ENCODE data around the gene UGT1A3.
"Not testable (repeated sequence)": the region's sequence is repeated elsewhere in the genome, so short reads cannot be mapped to it uniquely, and the experiment has no call there.

UGT1A3 gene

DNA sequence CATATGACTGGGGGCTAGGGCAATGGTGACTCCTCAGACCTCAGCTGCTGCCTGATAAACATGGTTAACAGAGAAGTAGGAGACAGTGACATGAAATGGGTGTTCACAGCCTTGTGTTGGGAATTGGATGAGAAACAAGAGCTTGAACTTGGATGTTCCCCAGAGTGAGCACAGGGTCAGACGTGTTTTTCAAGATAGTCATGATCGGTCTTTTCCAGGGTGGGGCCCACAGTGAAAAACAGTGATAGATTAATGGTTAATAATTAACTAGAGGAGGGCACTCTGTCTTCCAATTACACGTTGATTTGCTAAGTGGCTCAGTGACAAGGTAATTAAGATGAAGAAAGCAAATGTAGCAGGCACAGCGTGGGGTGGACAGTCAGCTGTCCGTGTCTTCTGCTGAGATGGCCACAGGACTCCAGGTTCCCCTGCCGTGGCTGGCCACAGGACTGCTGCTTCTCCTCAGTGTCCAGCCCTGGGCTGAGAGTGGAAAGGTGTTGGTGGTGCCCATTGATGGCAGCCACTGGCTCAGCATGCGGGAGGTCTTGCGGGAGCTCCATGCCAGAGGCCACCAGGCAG is at the start of gene UGT1A3:
TSS of gene UGT1A3 (plus strand) at position 320 of the 579 bp plus-strand sequence. CDS start at position 405, 85 bp downstream.
- no peak for DNase-seq (ENCODE audit: low read depth in 2 of 2)

- no peak for DNase-seq (ENCODE audit: low read depth in 2 of 2)
Observed at GRCh38 chr2:233679196-233679595, 49.6 kb upstream of the UGT1A3 start.

DNA sequence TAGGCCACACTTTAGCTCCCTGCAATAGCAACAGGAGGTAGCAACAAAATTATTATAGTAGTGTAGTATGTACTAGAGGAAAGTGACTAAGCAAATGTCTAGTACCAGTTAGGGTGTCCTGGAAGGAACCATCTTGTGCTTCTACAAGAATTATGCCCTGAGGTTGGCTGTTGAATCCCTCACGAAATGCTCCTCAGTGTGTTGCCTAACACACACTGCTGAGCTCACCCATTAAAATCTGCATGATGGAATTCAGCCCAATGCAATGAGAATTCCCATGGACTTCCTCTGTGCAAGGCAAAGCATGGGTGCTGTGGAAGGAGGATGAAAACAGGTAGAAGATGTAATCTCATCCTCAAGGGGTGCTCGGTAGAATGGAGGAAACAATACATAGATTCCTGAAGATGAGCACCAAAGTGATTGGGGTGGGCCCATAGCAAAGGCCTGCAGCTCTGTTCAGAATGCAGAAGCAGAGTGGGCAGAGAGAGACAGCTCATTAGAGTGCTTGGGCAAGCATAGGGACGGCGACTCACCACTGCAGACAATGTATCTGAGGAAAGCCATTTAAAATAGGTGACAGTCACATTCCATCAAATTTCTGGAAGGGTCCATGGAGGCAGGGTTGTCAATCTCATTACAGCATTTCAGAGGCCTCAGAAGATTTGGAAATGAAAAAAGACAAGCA is 48.3 kb upstream of the UGT1A3 start:
- DNase-seq (ENCODE audit: low read depth in 2 of 2) = no peak

GRCh38 chr2:233681521-233682099 is 47.2 kb upstream of the UGT1A3 start, which contains the start of gene UGT1A7:
UGT1A7 (plus strand) TSS chr2:233681901; CDS start chr2:233681938, 37 bp downstream.
- DNase-seq (ENCODE audit: low read depth in 2 of 2) = no peak

GRCh38 chr2:233684640-233685039 is 44.2 kb upstream of the UGT1A3 start:
- no peak for DNase-seq (ENCODE audit: low read depth in 2 of 2)

- no peak for DNase-seq (ENCODE audit: low read depth in 2 of 2)
Observed at GRCh38 chr2:233686928-233687327, 41.9 kb upstream of the UGT1A3 start.

DNA sequence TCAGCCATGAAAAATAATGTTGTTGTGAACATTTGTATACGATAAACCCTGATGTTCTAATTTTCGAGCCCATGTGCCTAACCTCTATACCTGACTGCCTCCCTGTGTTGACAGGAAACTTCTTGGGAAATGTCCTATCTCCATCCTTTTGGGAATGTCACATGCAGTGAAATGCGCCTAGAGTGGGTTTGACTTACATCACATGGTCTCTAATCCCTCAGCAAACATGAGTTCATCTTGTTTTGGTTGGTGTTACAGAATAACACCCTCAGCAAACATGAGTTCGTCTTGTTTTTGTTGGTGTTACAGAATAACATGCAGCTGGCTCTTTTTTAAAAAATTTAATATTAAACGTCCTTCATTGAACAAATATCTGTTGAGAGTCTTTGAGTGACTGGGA is 40.5 kb upstream of the UGT1A3 start:
- DNase-seq (ENCODE audit: low read depth in 2 of 2) = no peak

DNA sequence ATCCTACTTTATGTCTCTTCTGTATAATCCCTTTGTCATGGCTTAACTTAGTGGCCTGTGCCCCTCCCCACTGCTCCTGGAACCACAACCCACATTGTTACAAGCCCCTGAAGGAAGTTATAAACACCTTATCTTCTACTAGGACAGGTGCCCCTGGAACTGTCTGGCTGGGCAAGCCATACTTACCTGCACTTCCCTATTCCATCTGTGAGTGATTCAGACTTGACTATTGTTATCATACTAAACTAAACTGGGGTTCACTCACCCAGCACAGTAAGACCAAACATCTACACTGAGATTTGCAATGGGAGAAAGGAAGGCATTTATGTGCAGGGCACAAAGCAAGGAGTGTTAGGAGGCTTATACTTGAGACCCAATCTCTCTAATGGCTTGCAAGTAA is 39.8 kb upstream of the UGT1A3 start:
- DNase-seq (ENCODE audit: low read depth in 2 of 2) = no peak

DNA sequence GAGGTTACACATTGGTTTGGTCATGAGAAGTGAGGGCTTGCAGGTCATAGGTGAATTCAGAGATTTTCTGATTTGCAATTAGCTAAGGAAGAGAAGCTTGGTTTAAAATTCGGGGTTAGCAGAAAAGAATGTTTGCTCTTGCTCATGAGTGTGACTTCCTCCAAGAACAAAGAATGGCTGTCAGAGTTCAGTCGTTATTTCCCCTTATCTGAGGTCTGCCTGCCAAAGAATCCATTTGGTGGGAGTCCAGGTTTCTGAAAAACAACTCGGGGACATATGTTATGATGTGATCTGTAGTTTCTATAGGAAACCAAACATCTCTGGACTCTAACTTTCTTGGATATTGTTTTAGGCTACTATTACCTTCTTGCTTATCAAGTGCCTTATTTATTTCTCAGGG is 39.3 kb upstream of the UGT1A3 start:
- DNase-seq (ENCODE audit: low read depth in 2 of 2) = no peak

DNA sequence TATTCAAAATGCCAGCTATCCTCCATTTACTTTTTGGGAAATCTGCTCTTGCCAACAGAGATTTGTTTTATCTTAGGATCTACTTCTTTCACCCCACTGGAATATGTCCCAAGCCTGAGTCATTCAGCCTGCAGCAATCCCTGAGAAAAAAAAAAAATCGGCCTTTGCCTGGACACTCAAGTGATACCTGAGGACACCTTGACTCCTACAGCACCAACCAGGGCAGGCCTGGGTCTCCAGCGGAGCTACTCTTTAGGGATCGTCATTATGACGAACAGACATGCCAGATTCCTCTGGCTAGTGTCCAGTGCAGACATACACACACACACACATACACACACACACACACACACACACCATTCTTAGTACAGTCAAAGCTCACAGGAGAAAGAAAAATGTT is 38.4 kb upstream of the UGT1A3 start:
- no peak for DNase-seq (ENCODE audit: low read depth in 2 of 2)

GRCh38 chr2:233691443-233692433 is 37.1 kb upstream of the UGT1A3 start:
- no peak for DNase-seq (ENCODE audit: low read depth in 2 of 2)

DNA sequence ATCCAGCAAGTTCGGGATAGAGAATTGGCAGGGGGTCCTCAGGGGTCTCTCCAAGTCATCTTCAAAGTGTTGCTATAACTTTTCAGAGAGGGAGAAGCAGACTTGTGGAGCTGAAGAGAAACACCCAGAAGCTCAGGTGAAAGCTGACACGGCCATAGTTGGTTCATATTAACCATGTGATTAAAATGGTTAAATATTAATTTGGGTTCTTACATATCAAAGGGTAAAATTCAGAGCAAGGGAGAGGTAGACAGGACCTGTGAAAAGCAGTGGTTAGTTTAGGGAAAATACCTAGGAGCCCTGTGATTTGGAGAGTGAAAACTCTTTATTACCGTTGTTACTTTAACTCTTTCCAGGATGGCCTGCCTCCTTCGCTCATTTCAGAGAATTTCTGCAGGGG is 36.2 kb upstream of the UGT1A3 start, which contains the start of gene UGT1A6:
TSS of gene UGT1A6 (plus strand) at position 243 of the 400 bp plus-strand sequence. CDS start at position 358, 115 bp downstream.
- DNase-seq (ENCODE audit: low read depth in 2 of 2) = no peak

GRCh38 chr2:233693963-233694362 is 34.9 kb upstream of the UGT1A3 start:
- DNase-seq (ENCODE audit: low read depth in 2 of 2) = no peak

DNA sequence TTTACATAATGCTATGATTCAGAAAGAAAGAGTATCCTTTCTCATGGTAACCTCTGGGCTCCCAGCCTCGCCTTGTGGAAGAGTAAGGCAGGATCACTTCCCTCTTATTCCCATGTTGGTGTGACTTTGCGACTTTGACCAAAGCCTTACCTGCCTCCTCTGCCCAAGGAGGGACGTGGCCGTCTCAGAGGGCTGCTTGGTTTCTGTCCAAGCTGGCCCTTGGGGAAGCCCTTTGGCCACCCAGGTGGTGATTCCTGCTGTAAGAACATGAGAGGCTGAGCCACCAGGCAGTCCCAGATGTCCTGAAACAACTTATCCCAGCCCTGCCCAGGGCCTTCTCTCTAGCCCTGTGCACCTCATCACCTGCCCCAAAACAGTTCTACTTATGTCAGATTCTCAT is 30.1 kb upstream of the UGT1A3 start:
- no peak for DNase-seq (ENCODE audit: low read depth in 2 of 2)

DNA sequence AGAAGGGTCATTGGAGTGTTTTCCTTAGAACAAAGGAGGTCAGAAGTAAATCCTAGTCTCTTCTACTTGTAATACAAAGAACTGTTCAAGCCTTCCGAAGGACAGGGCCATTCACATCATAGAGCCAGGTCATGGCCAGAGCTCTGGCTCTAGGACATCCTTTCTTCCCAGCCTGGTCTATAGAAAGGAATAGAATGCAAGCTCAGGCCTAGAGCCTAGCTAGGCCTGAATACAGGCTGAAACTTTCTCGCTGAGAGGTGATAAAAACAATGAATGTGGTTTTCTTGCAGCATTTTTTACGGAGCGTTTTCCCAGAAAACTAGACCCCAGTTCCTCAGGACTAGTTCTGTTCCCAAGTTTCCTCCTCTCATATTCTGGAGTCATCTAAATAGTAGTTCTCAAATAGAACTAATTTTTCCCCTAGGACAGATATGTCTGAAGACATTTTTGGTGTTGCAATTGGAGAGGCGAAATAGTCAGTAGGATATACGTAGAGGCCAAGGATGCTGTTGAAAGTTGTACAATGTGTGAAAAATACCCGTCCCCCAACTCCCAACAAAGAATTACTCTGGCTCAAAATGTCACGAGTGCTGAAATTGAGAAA is 29.3 kb upstream of the UGT1A3 start:
- no peak for DNase-seq (ENCODE audit: low read depth in 2 of 2)

DNA sequence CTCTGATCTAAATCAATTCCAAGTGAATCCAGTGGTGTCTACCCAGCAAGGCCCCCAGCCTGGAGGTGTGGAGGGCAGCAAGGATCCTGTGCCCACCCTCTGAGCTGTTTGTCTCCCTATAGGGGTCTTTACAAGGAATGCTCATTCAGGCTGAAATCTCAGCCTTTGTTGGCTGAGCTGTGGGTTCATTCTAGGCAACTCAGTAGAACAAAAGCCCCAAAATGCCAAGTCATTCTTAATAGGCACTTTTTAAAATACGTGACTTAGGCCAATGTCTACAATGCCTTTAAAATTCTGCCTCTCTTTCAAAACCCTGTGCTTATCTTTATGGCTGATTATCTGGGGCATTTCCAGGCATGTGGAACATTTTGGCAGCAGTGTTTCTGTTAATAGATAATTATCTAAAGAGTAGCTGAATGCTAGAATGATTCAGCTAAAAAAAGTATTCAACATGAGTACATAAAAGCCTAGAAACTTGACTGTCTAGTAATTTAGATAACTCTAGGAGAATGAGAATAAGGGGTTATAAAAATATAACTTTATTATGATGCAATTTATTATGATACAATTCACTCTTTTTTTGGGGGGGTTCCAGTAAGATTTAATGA is 28.7 kb upstream of the UGT1A3 start:
- no peak for DNase-seq (ENCODE audit: low read depth in 2 of 2)

DNA sequence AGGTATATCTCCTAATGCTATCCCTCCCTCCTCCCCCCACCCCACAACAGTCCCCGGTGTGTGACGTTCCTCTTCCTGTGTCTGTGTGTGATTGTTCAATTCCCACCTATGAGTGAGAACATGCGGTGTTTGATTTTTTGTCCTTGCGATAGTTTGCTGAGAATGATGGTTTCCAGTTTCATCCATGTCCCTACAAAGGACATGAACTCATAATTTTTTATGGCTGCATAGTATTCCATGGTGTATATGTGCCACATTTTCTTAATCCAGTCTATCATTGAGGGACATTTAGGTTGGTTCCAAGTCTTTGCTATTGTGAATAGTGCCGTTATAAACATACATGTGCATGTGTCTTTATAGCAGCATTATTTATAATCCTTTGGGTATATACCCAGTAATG is 28.0 kb upstream of the UGT1A3 start:
- DNase-seq (ENCODE audit: low read depth in 2 of 2) = not testable (repeated sequence)

DNA sequence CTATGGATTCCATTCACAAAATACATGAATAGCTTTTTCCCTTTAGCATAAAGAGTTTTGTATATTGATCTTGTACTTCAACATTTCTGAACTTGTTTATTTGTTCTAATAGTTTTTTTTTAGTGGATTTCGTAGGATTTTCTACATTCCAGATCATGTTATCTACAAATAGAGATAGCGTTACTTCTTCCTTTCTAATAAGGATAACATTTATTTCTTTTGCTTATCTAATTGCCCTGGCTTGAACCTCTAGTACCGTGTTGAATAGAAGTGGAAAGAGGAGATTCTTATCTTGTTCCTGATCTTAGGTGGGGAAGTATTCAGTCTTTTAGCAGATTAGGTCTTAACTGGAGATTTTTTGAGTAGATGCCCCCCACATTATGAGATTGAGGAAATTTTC is 26.6 kb upstream of the UGT1A3 start:
- DNase-seq (ENCODE audit: low read depth in 2 of 2) = no peak

DNA sequence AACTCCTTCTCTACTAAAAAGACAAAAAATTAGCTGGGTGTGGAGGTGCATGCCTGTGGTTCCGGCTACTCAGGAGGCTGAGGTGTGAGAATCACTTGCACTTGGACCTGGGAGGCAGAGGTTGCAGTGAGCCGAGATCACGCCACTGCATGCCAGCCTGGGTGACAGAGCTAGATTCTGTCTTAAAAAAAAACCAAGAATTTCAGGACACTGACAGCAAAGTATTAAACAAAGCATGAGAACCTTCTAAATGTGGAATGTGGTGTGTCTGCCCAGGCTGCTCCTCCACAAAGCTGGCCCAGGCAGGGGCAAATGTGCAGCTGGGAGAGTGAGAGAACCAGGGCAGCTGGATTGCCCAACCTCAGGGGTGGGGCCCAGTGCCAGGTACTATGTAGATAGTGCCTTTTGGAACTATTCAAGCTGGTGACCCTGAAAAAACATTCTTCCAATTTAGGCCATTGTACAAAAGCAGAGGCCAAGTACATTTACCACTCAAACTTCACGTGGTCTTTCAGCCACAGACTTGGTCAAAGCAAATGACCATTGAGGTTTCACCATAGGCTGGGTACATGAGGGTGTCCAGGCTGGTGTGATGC is 22.8 kb upstream of the UGT1A3 start:
- no peak for DNase-seq (ENCODE audit: low read depth in 2 of 2)

- no peak for DNase-seq (ENCODE audit: low read depth in 2 of 2)
Observed at GRCh38 chr2:233706720-233707119, 22.1 kb upstream of the UGT1A3 start.

Measured in stimulated activated CD4-positive, alpha-beta T cell treated with anti-CD3 and anti-CD28 coated beads, Interleukin-1b, Interleukin-23, amount 100 ng/mL, for 4 hours (primary cell).